Measurements from ENCODE around the gene TRAPPC14. TPM values are rescaled to one million over a fixed set of nuclear protein-coding genes. Genes with fewer than 3 reads are reported as not detected.

Gene TRAPPC14
- total RNA-seq, 1 donor from 2014 or later, result 19.7 TPM

- H3K9me3 ChIP-seq, result no peaks in the 10 kb centered on the region
- TF ChIP-seq, protein P1, sequence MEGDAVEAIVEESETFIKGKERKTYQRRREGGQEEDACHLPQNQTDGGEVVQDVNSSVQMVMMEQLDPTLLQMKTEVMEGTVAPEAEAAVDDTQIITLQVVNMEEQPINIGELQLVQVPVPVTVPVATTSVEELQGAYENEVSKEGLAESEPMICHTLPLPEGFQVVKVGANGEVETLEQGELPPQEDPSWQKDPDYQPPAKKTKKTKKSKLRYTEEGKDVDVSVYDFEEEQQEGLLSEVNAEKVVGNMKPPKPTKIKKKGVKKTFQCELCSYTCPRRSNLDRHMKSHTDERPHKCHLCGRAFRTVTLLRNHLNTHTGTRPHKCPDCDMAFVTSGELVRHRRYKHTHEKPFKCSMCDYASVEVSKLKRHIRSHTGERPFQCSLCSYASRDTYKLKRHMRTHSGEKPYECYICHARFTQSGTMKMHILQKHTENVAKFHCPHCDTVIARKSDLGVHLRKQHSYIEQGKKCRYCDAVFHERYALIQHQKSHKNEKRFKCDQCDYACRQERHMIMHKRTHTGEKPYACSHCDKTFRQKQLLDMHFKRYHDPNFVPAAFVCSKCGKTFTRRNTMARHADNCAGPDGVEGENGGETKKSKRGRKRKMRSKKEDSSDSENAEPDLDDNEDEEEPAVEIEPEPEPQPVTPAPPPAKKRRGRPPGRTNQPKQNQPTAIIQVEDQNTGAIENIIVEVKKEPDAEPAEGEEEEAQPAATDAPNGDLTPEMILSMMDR (IDR thresholded peaks at IDR 0.05), result no peak
- H3K27ac ChIP-seq, result no peak overlapping the region
- no peaks in the 10 kb centered on the region for H3K27me3 ChIP-seq
- H3K4me3 ChIP-seq, result no peak overlapping the region
- ATAC-seq (no peak), DNase-seq (no peak)
- H3K36me3 ChIP-seq, result peaks cover 85% of the 10 kb centered on the region
- intact Hi-C loops (cut with DNase I), result no loop called here
- no peaks in the 10 kb centered on the region for H3K4me1 ChIP-seq
Observed at GRCh38 chr7:100109521-100110163, 48.9 kb downstream of the TRAPPC14 start.

- H3K27ac ChIP-seq, result no peak overlapping the region
- intact Hi-C loops (cut with DNase I), result no loop called here
- TF ChIP-seq, protein P1 (IDR thresholded peaks at IDR 0.05), result no peak
- peaks cover 83% of the 10 kb centered on the region for H3K36me3 ChIP-seq
- no peaks in the 10 kb centered on the region for H3K4me1 ChIP-seq
- no peak for ATAC-seq
- H3K4me3 ChIP-seq, result no peak overlapping the region
- H3K9me3 ChIP-seq, result no peaks in the 10 kb centered on the region
- no peak for DNase-seq
- no peaks in the 10 kb centered on the region for H3K27me3 ChIP-seq
Observed at GRCh38 chr7:100107890-100108289, 50.6 kb downstream of the TRAPPC14 start.

DNA sequence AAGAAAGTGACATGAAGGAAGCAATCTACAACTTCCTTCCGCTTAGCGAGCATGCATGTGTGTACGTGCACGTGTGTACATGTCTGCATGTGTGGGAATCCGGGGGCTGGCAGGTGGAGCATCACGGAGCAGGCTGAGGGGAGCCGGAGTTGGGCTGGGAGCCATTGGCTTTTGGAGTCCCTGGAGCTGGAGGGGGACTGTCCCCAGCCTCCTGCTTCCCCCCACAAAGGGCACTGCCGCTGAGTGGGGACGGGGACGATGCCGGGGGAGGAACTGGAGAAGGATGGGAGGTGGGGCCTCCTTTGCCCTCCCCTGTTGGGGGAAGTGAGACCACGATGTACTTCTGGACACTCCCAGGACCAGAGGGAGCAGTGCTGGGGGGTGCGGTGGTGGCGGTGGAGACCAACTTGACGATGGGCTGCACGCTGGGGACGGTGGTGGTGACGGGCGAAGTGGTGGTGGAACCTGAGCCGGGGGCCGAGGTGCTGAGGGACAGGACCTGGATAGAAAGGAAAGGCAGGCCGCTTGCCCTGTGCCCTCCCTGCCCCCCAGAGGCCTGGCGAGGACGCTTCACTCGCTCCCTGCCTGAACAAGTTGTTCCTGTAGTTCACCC is 51.3 kb downstream of the TRAPPC14 start:
- TF ChIP-seq, protein P1 (IDR thresholded peaks at IDR 0.05), result no peak
- Histone ChIP-seq H3K27me3 (no peaks in the 10 kb centered on the region), H3K36me3 (peaks cover 78% of the 10 kb centered on the region), H3K9me3 (no peaks in the 10 kb centered on the region), H3K4me1 (peaks cover 4% of the 10 kb centered on the region), H3K27ac (no peak overlapping the region), H3K4me3 (no peak overlapping the region)
- intact Hi-C loops (cut with DNase I), result no loop called here
- DNase-seq (no peak), ATAC-seq (no peak)

GRCh38 chr7:100106633-100107032 is 51.9 kb downstream of the TRAPPC14 start:
- H3K27me3 ChIP-seq, result no peaks in the 10 kb centered on the region
- peaks cover 72% of the 10 kb centered on the region for H3K36me3 ChIP-seq
- H3K4me3 ChIP-seq, result no peak overlapping the region
- H3K4me1 ChIP-seq, result peaks cover 7% of the 10 kb centered on the region
- intact Hi-C loops (cut with DNase I), result no loop called here
- TF ChIP-seq, protein P1 (IDR thresholded peaks at IDR 0.05), result no peak
- DNase-seq (no peak), ATAC-seq (no peak)
- H3K27ac ChIP-seq, result no peak overlapping the region
- no peaks in the 10 kb centered on the region for H3K9me3 ChIP-seq

GRCh38 chr7:100105534-100105933 is 53.0 kb downstream of the TRAPPC14 start:
- Histone ChIP-seq H3K36me3 (peaks cover 62% of the 10 kb centered on the region), H3K9me3 (no peaks in the 10 kb centered on the region), H3K4me3 (no peak overlapping the region), H3K4me1 (peaks cover 11% of the 10 kb centered on the region), H3K27me3 (no peaks in the 10 kb centered on the region), H3K27ac (no peak overlapping the region)
- intact Hi-C loops (cut with DNase I), result no loop called here
- DNase-seq, result no peak
- no peak for ATAC-seq
- TF ChIP-seq, protein P1 (IDR thresholded peaks at IDR 0.05), result no peak

Small RNA genes within 50 kb of the gene (microRNA-seq; reads per million reads assigned to microRNA genes)
- gene MIR4658 (ENCODE audit: borderline microRNAs expressed), result not detected

Other genes with a start within 250 kb of the TRAPPC14 start
- 32.6 TPM for gene TRIM4, start 239.2 kb downstream of the TRAPPC14 start, total RNA-seq
- gene GJC3, start 229.1 kb downstream of the TRAPPC14 start, total RNA-seq, result not detected
- 87.7 TPM for gene AZGP1, start 182.7 kb downstream of the TRAPPC14 start, total RNA-seq
- 57.5 TPM for gene ZKSCAN1, start 143.1 kb downstream of the TRAPPC14 start, total RNA-seq
- gene ZSCAN21, start 108.9 kb downstream of the TRAPPC14 start, total RNA-seq, result 10.0 TPM
- 22.4 TPM for gene ZNF3, start 77.0 kb downstream of the TRAPPC14 start, total RNA-seq
- 69.5 TPM for gene COPS6, start 69.8 kb downstream of the TRAPPC14 start, total RNA-seq
- gene MCM7, start 57.3 kb downstream of the TRAPPC14 start, total RNA-seq, result 48.7 TPM
- gene AP4M1, start 57.1 kb downstream of the TRAPPC14 start, total RNA-seq, result 16.8 TPM
- 34.9 TPM for gene TAF6, start 39.4 kb downstream of the TRAPPC14 start, total RNA-seq
- 9.8 TPM for gene CNPY4, start 39.1 kb downstream of the TRAPPC14 start, total RNA-seq
- gene MBLAC1, start 31.8 kb downstream of the TRAPPC14 start, total RNA-seq, result 3.0 TPM
- gene LAMTOR4, start 9.8 kb downstream of the TRAPPC14 start, total RNA-seq, result 105 TPM
- gene GAL3ST4, start 9.9 kb upstream of the TRAPPC14 start, total RNA-seq, result 4.4 TPM
- gene GPC2, start 18.7 kb upstream of the TRAPPC14 start, total RNA-seq, result 0.49 TPM
- gene STAG3, start 19.2 kb upstream of the TRAPPC14 start, total RNA-seq, result 2.3 TPM
- 1.4 TPM for gene PVRIG, start 61.2 kb upstream of the TRAPPC14 start, total RNA-seq
- not detected for gene SPDYE3, start 149.0 kb upstream of the TRAPPC14 start, total RNA-seq
- 38.1 TPM for gene PILRB, start 199.4 kb upstream of the TRAPPC14 start, total RNA-seq
- 36.9 TPM for gene PILRA, start 214.8 kb upstream of the TRAPPC14 start, total RNA-seq